ENCODE data around the gene ATG16L2. TPM values are rescaled to one million over a fixed set of nuclear protein-coding genes. Genes with fewer than 3 reads are reported as not detected.

Gene ATG16L2
- total and polyA plus RNA-seq, 10 of the 15 experiments (the other 5 are each of a cell fraction or from before 2014, with no cell fraction given) = 1.9 to 67.7 (median 30.4) TPM

DNA sequence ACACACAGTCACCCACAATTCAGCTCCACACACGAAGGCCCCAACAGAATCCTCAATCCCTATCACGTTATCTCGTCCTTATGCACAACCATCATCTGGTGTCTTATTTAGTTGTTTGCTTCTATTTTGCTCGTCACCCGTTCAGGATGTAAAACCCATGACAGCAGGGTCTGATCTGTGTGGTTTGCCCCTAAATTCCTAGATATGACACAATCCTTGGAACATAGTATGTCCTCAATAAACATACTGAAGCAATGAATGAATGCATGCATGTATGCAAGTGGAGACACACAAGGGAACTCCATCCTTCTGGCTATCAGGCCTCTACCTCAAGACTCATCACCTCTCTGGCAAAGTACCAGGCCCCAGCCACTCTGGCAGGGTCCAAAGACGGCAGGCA lies 40.5 kb upstream of the ATG16L2 start:
- no peaks in the 10 kb centered on the region for H3K36me3 ChIP-seq (ENCODE audit: control insufficient read depth in 2 of 2, insufficient read depth in 2 of 2, low read length in 1 of 2)
- H3K9me3 ChIP-seq (replicated peaks; ENCODE audit: control insufficient read depth, insufficient read depth, low read length) = no peaks in the 10 kb centered on the region
- no peak for TF ChIP-seq POLR2A (IDR thresholded peaks at IDR 0.05; ENCODE audit: low read depth, low read length)
- no peaks in the 10 kb centered on the region for H4K20me1 ChIP-seq (ENCODE audit: control insufficient read depth, insufficient read depth)
- no peaks in the 10 kb centered on the region for H3K4me1 ChIP-seq (ENCODE audit: control insufficient read depth, insufficient read depth, low read length)
- intact Hi-C loops (cut with micrococcal nuclease; ENCODE audit: unreplicated experiment) = no loop called here
- no peak for DNase-seq (ENCODE audit: low read depth, low spot score)
- no peaks in the 10 kb centered on the region for H3K79me2 ChIP-seq (ENCODE audit: control insufficient read depth, insufficient read depth, low read length)
- 69% methylated on average over 6 of the region's 6 CpGs for WGBS (ENCODE audit: insufficient coverage, insufficient replicate concordance, low lambda C conversion rate, missing lambda C conversion rate)
- SMC1A ChIA-PET (ENCODE audit: uncharacterized antibody, unreplicated experiment) = no interaction called here
- POLR2A ChIA-PET = interaction anchor here (0.6 kb wide), 1 partner anchor 844 kb away, joined by 3 read pairs; no protein-coding TSS in a partner anchor
- no peak overlapping the region for H3K9ac ChIP-seq (ENCODE audit: control insufficient read depth, insufficient read depth, low read length)
- no peak for ATAC-seq
- H3K4me2 ChIP-seq (ENCODE audit: control insufficient read depth, insufficient read depth) = no peak overlapping the region
- in situ Hi-C loops (cut with MboI) = no loop called here
- RAD21 ChIA-PET (ENCODE audit: unreplicated experiment) = no interaction called here
- CTCF ChIA-PET = interaction anchor here (0.9 kb wide), 1 partner anchor 48 kb away, joined by 3 read pairs; no protein-coding TSS in a partner anchor
- H2AFZ ChIP-seq (ENCODE audit: control insufficient read depth, low read depth, low read length) = no peak overlapping the region
- FAIRE-seq = no peak
- H3K27ac ChIP-seq (ENCODE audit: control insufficient read depth, insufficient read depth) = no peak overlapping the region
- no TSS peak for BruUV-seq (replicated peaks)
- no peak overlapping the region for H3K4me3 ChIP-seq
- H3K27me3 ChIP-seq (replicated peaks in 1 of 2; ENCODE audit: control insufficient read depth in 2 of 2, insufficient read depth in 2 of 2, low read length in 1 of 2) = no peaks in the 10 kb centered on the region

DNA sequence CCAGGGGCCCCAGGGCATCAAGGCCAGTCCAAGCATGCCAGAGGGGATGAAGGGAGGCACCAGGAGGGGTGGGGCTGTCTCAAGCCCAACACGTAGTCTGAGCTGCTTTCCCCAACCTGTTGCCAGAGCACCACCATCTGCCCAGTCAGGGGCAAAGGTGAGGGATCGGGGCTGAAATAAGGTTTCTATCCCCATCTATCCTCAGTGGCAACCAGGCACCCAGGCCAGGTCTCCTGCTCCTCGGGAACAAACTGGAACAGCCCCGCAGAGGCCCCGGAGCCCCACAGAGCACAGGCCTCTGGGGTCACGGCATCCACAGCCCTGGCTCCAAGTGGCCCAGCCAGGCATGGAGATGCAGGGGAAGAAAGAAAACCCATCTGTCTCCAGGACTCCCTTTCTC lies 39.7 kb upstream of the ATG16L2 start:
- SMC1A ChIA-PET (ENCODE audit: uncharacterized antibody, unreplicated experiment) = interaction anchor here (0.8 kb wide), 1 partner anchor 45 kb away, joined by 3 read pairs; no protein-coding TSS in a partner anchor
- no peak for DNase-seq (ENCODE audit: low read depth, low spot score)
- no peak overlapping the region for H3K4me2 ChIP-seq (ENCODE audit: control insufficient read depth, insufficient read depth)
- no peak overlapping the region for H3K9ac ChIP-seq (ENCODE audit: control insufficient read depth, insufficient read depth, low read length)
- no peak overlapping the region for H3K4me3 ChIP-seq
- CTCF ChIA-PET = interaction anchor here (0.8 kb wide), 1 partner anchor 18 kb away, joined by 4 read pairs; no protein-coding TSS in a partner anchor
- WGBS (ENCODE audit: insufficient coverage, insufficient replicate concordance, low lambda C conversion rate, missing lambda C conversion rate) = 72% methylated on average over 6 of the region's 6 CpGs
- intact Hi-C loops (cut with micrococcal nuclease; ENCODE audit: unreplicated experiment) = no loop called here
- no peaks in the 10 kb centered on the region for H3K4me1 ChIP-seq (ENCODE audit: control insufficient read depth, insufficient read depth, low read length)
- no peaks in the 10 kb centered on the region for H3K9me3 ChIP-seq (replicated peaks; ENCODE audit: control insufficient read depth, insufficient read depth, low read length)
- no peak overlapping the region for H3K27ac ChIP-seq (ENCODE audit: control insufficient read depth, insufficient read depth)
- BruUV-seq (replicated peaks) = no TSS peak
- no peak overlapping the region for H2AFZ ChIP-seq (ENCODE audit: control insufficient read depth, low read depth, low read length)
- no peak for FAIRE-seq
- no peak for ATAC-seq
- POLR2A ChIA-PET = no interaction called here
- RAD21 ChIA-PET (ENCODE audit: unreplicated experiment) = no interaction called here
- H3K79me2 ChIP-seq (ENCODE audit: control insufficient read depth, insufficient read depth, low read length) = no peaks in the 10 kb centered on the region
- H3K27me3 ChIP-seq (replicated peaks in 1 of 2; ENCODE audit: control insufficient read depth in 2 of 2, insufficient read depth in 2 of 2, low read length in 1 of 2) = no peaks in the 10 kb centered on the region
- H3K36me3 ChIP-seq (ENCODE audit: control insufficient read depth in 2 of 2, insufficient read depth in 2 of 2, low read length in 1 of 2) = no peaks in the 10 kb centered on the region
- no peaks in the 10 kb centered on the region for H4K20me1 ChIP-seq (ENCODE audit: control insufficient read depth, insufficient read depth)
- in situ Hi-C loops (cut with MboI) = no loop called here
- TF ChIP-seq NBN (IDR thresholded peaks at IDR 0.05) (no peak), POLR2AphosphoS5 (IDR thresholded peaks at IDR 0.05; ENCODE audit: low read length) (no peak), RUNX3 (IDR thresholded peaks at IDR 0.05; ENCODE audit: low read length) (no peak), IKZF1 (conservative IDR thresholded peaks at IDR 0.05) (no peak), SRF (IDR thresholded peaks at IDR 0.05; ENCODE audit: low read depth in 2 of 2, low read length in 2 of 2) (no peak), NR2C1 (IDR thresholded peaks at IDR 0.05) (no peak), BRCA1 (IDR thresholded peaks at IDR 0.05; ENCODE audit: low read depth, low read length) (no peak), WRNIP1 (IDR thresholded peaks at IDR 0.05; ENCODE audit: borderline replicate concordance, low read depth, low read length) (no peak), NR2C2 (IDR thresholded peaks at IDR 0.05; ENCODE audit: borderline replicate concordance, control insufficient read depth, insufficient read length, low read depth) (no peak), SMC3 (IDR thresholded peaks at IDR 0.05; ENCODE audit: borderline replicate concordance, low read length) (no peak), MTA2 (IDR thresholded peaks at IDR 0.05; ENCODE audit: low read depth) (no peak), NR2F1 (conservative IDR thresholded peaks at IDR 0.05) (no peak), IKZF2 (IDR thresholded peaks at IDR 0.05) (no peak), GATAD2B (conservative IDR thresholded peaks at IDR 0.05; ENCODE audit: low read depth) (no peak), FOS (IDR thresholded peaks at IDR 0.05; ENCODE audit: borderline replicate concordance, extremely low read depth, insufficient read length) (no peak), DPF2 (IDR thresholded peaks at IDR 0.05) (no peak), STAT3 (IDR thresholded peaks at IDR 0.05; ENCODE audit: low read depth, low read length) (no peak)
- TF ChIP-seq, protein P1, sequence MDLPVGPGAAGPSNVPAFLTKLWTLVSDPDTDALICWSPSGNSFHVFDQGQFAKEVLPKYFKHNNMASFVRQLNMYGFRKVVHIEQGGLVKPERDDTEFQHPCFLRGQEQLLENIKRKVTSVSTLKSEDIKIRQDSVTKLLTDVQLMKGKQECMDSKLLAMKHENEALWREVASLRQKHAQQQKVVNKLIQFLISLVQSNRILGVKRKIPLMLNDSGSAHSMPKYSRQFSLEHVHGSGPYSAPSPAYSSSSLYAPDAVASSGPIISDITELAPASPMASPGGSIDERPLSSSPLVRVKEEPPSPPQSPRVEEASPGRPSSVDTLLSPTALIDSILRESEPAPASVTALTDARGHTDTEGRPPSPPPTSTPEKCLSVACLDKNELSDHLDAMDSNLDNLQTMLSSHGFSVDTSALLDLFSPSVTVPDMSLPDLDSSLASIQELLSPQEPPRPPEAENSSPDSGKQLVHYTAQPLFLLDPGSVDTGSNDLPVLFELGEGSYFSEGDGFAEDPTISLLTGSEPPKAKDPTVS (IDR thresholded peaks at IDR 0.05; ENCODE audit: low read depth, low read length) = no peak
- TF ChIP-seq, protein P2, sequence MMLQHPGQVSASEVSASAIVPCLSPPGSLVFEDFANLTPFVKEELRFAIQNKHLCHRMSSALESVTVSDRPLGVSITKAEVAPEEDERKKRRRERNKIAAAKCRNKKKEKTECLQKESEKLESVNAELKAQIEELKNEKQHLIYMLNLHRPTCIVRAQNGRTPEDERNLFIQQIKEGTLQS (IDR thresholded peaks at IDR 0.05; ENCODE audit: borderline replicate concordance, extremely low read depth, low read depth, low read length) = no peak
